ENCODE results near the gene ACTR10.

ACTR10 gene

DNA sequence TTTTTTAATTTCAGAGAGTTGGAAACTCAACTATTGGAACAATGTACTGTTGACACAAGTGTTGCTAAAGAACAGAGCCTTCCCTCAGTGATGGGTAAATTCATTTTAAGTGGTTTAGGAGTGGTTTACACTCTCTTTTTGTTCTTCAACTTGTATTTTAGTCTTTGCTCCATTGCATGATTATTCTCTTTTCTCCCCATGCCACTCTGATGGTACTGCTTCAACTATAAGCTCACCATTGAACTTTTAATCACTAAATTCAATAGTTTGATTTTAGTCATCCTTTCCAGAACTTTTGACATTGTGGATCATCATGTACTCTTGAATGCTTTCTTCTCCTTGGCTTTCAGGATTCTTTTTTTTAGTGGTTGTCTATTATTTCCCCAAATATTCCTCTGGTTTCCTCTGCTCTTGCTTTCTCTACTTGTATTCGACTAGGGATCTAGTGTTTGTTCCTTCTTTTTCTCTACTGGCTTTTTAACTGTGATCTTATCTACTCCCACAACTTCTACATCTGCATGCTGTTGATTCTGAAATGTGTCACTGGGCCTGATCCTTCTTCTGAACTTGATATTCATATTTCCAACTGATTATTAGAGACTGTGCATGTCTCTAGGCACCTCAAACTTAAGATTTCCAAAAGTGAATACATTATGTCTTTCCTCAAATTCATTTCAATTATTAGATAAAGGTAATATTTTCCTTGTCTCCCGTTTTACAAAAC is 15.4 kb downstream of the ACTR10 start:
- no peak for TF ChIP-seq EZH2phosphoT487 (conservative IDR thresholded peaks at IDR 0.05; ENCODE audit: low read length)
- TF ChIP-seq, protein P1, sequence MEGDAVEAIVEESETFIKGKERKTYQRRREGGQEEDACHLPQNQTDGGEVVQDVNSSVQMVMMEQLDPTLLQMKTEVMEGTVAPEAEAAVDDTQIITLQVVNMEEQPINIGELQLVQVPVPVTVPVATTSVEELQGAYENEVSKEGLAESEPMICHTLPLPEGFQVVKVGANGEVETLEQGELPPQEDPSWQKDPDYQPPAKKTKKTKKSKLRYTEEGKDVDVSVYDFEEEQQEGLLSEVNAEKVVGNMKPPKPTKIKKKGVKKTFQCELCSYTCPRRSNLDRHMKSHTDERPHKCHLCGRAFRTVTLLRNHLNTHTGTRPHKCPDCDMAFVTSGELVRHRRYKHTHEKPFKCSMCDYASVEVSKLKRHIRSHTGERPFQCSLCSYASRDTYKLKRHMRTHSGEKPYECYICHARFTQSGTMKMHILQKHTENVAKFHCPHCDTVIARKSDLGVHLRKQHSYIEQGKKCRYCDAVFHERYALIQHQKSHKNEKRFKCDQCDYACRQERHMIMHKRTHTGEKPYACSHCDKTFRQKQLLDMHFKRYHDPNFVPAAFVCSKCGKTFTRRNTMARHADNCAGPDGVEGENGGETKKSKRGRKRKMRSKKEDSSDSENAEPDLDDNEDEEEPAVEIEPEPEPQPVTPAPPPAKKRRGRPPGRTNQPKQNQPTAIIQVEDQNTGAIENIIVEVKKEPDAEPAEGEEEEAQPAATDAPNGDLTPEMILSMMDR (IDR thresholded peaks at IDR 0.05; ENCODE audit: insufficient read depth, low read length, poor library complexity, severe bottlenecking), result no peak

DNA sequence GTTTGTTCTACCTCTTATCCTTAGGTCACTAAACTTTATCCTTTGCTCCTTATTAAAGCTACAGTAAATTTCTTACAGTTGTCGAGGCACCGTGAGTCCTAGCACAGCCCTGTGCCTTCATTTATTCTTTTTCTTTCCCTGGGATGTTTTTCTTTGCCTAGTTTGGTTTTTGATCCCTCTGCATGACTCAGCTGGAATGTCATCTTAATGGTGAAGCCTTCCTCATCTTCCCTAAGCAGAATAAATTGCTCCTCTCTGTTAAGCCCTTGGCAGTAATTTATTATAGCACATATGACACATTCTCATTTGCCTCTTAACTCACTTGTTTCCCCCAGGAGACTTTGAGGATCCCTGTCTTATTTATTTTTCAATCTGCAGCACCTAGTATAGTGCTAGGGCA is 16.6 kb downstream of the ACTR10 start:
- Histone ChIP-seq H3F3A (ENCODE audit: insufficient read depth) (no peaks in the 10 kb centered on the region; the same call in 1 of the 2 replicates), H3K4me3 (ENCODE audit: insufficient read depth, low read length, poor library complexity, severe bottlenecking) (no peak overlapping the region), H3K4me2 (ENCODE audit: low read depth, low read length, poor library complexity, severe bottlenecking) (no peak overlapping the region), H3K36me3 (ENCODE audit: low read length) (peaks cover 8% of the 10 kb centered on the region; the same call in 1 of the 2 replicates), H2AFZ (ENCODE audit: low read depth, low read length, severe bottlenecking) (no peak overlapping the region), H3K9me3 (ENCODE audit: insufficient read depth, low read length) (no peaks in the 10 kb centered on the region), H4K20me1 (ENCODE audit: low read depth, low read length) (no peaks in the 10 kb centered on the region), H3K79me2 (ENCODE audit: insufficient read depth, low read length) (no peaks in the 10 kb centered on the region), H3K27ac (ENCODE audit: low read depth, low read length) (no peak overlapping the region), H3K9ac (ENCODE audit: low read length) (no peak overlapping the region), H3K9me2 (replicated peaks; ENCODE audit: insufficient read depth, low read length) (no peaks in the 10 kb centered on the region), H3K27me3 (ENCODE audit: low read length) (no peaks in the 10 kb centered on the region)
- no peak for TF ChIP-seq EZH2phosphoT487 (conservative IDR thresholded peaks at IDR 0.05; ENCODE audit: low read length)
- TF ChIP-seq, protein P1 (IDR thresholded peaks at IDR 0.05; ENCODE audit: insufficient read depth, low read length, poor library complexity, severe bottlenecking), result no peak

More for the DNA sequence above, 15.4 kb downstream of the ACTR10 start:
- no peaks in the 10 kb centered on the region for H3K9me2 ChIP-seq (replicated peaks; ENCODE audit: insufficient read depth, low read length)
- H3K9me3 ChIP-seq (ENCODE audit: insufficient read depth, low read length), result no peaks in the 10 kb centered on the region
- no peaks in the 10 kb centered on the region; the same call in 1 of the 2 replicates for H3F3A ChIP-seq (ENCODE audit: insufficient read depth)
- no peaks in the 10 kb centered on the region for H3K27me3 ChIP-seq (ENCODE audit: low read length)
- no peak overlapping the region for H3K9ac ChIP-seq (ENCODE audit: low read length)
- H3K4me3 ChIP-seq (ENCODE audit: insufficient read depth, low read length, poor library complexity, severe bottlenecking), result no peak overlapping the region
- H2AFZ ChIP-seq (ENCODE audit: low read depth, low read length, severe bottlenecking), result no peak overlapping the region
- H3K27ac ChIP-seq (ENCODE audit: low read depth, low read length), result no peak overlapping the region
- peaks cover 6% of the 10 kb centered on the region; the same call in 1 of the 2 replicates for H3K36me3 ChIP-seq (ENCODE audit: low read length)
- H3K4me2 ChIP-seq (ENCODE audit: low read depth, low read length, poor library complexity, severe bottlenecking), result no peak overlapping the region
- H3K79me2 ChIP-seq (ENCODE audit: insufficient read depth, low read length), result no peaks in the 10 kb centered on the region
- H4K20me1 ChIP-seq (ENCODE audit: low read depth, low read length), result no peaks in the 10 kb centered on the region

DNA sequence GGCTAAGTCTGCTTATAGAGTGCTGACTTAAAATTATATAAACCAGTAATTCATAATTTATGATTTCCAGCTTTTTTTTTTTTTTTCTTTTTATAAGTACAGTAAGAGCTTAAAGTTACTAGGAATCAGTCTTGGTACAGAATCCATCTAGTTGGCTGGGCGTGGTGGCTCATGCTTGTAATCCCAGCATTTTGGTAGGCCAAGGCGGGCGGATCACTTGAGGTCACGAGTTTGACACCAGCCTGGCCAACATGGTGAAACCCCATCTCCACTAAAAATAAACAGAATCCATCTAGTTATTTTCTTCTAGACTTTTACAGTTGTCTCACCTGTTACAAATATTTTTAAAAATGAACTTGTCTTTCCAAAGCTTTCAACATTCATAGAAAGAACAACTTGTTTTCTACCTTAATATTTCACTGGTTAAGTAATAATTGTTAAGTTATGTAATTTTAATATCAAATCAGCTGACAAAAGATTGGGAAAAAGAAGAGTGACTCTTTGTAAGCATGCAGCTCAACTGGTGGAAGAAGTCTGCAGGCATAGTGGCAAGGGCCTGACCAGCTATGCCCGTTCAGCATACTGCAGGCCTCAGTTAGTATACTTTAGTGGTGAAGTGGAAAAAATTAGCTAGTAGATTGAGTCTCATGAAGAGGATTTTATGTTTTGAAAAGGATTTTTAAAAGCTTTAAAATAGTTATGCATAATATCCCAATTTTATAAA is 27.3 kb downstream of the ACTR10 start:
- Histone ChIP-seq H3K27me3 (ENCODE audit: low read length) (no peaks in the 10 kb centered on the region), H3K9me2 (replicated peaks; ENCODE audit: insufficient read depth, low read length) (no peaks in the 10 kb centered on the region), H3K9me3 (ENCODE audit: insufficient read depth, low read length) (no peaks in the 10 kb centered on the region), H3K27ac (ENCODE audit: low read depth, low read length) (no peak overlapping the region), H3K4me2 (ENCODE audit: low read depth, low read length, poor library complexity, severe bottlenecking) (no peak overlapping the region), H4K20me1 (ENCODE audit: low read depth, low read length) (no peaks in the 10 kb centered on the region), H3K79me2 (ENCODE audit: insufficient read depth, low read length) (no peaks in the 10 kb centered on the region), H3K9ac (ENCODE audit: low read length) (no peak overlapping the region), H3F3A (ENCODE audit: insufficient read depth) (no peaks in the 10 kb centered on the region), H2AFZ (ENCODE audit: low read depth, low read length, severe bottlenecking) (no peak overlapping the region), H3K36me3 (ENCODE audit: low read length) (no peaks in the 10 kb centered on the region; the same call in 1 of the 2 replicates), H3K4me3 (ENCODE audit: insufficient read depth, low read length, poor library complexity, severe bottlenecking) (no peak overlapping the region)
- TF ChIP-seq EZH2phosphoT487 (conservative IDR thresholded peaks at IDR 0.05; ENCODE audit: low read length), result no peak
- TF ChIP-seq, protein P1 (IDR thresholded peaks at IDR 0.05; ENCODE audit: insufficient read depth, low read length, poor library complexity, severe bottlenecking), result no peak
